Activated CD8-positive, alpha-beta memory T cell treated with anti-CD3 and anti-CD28 coated beads for 36 hours (primary cell): Measurements from ENCODE around the gene HSPD1. TPM values are rescaled to one million over a fixed set of nuclear protein-coding genes. Genes with fewer than 3 reads are reported as not detected.

Experiments
- CTCF ChIA-PET: fragments of 350-600 bp; sonication (Branson Sonifier 250); formaldehyde crosslinking; loops from one replicate; lab custom pipeline; 2021; ENCODE audit warnings: antibody characterized with exemption; lab: Charles Lee
- POLR2A ChIA-PET: fragments of 350-600 bp; sonication (Branson Sonifier 250); formaldehyde crosslinking; loops from one replicate; lab custom pipeline; 2021; ENCODE audit warnings: antibody characterized with exemption; lab: Charles Lee
- total RNA-seq, 2 experiments: library from RNA; stranded (reverse); gene quantifications; one replicate each; pipeline ENCODE4 v1.2.3, GENCODE V29; 2021

The HSPD1 gene
- 1,000 to 10,000 TPM; 1,206 to 1,225 TPM for total RNA-seq

DNA sequence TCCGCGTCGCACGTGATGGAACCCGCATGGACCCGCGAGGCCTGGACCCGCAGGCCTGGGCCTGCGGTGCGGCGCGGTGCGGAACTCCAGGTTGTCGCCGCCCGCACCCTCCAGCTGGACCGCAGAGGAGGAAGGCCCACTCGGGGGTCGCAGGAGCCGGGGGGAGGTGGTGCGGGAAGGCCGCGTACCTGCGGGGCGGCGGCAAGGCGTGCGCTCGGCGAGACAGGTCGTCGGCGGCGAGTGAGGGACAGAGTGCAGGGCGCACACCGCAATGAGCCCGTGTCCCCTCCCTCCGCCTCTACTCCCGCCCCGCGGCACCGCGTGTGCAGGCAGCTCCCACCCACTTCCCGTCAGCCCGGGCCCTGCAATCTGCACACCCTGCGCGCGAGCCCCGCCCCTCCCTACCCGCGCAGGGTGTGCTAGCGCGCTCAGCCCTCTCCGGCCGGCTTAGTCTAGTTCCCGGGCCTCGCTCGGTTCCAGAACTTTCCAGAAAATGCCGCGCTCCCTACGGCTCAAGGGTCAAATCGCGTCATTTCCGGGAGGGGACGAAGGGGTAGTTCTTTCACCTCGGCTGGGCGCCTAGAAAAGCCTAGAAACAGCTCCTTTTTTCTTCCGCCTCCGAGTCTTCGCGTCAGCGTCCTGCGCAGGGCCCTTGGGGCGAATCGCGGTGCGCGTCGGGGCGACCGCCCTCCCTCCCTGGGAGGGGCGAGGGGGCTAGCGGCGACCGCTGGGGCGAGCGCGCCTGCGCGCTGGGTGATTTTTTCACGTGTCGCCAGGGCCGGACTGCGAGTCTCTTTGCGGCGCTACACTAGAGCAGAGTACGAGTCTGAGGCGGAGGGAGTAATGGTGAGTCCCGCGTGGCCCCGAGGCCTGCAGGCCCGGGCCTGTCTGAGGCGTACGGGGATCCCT is at the start of gene HSPD1, which contains the start of gene HSPE1:
TSS of gene HSPD1 (minus strand) at position 247 of the 909 bp plus-strand sequence. CDS start 992 bp downstream, outside the sequence.
TSS of gene HSPE1 (plus strand) at position 786 of the 909 bp plus-strand sequence. CDS start at position 844, 58 bp downstream.
- POLR2A ChIA-PET = interaction anchor here (0.6 to 4.7 kb wide), 14 partner anchors 9 to 700 kb away, joined by 3 to 54 read pairs (median 4); partner anchors contain the start of genes COQ10B, GTF3C3, MARS2 and MOB4
- CTCF ChIA-PET = interaction anchor here (0.7 to 1.6 kb wide), 4 partner anchors 46 to 279 kb away, joined by 3 to 4 read pairs (median 3); partner anchors contain the start of genes COQ10B and SF3B1

GRCh38 chr2:197548582-197548981 is 48.9 kb upstream of the HSPD1 start:
- ChIA-PET CTCF (no interaction called here), POLR2A (no interaction called here)

- POLR2A ChIA-PET = no interaction called here
- CTCF ChIA-PET = no interaction called here
Observed at GRCh38 chr2:197547163-197547900, 47.7 kb upstream of the HSPD1 start.

- ChIA-PET POLR2A (no interaction called here), CTCF (no interaction called here)
Observed at GRCh38 chr2:197543206-197543605, 43.6 kb upstream of the HSPD1 start.

DNA sequence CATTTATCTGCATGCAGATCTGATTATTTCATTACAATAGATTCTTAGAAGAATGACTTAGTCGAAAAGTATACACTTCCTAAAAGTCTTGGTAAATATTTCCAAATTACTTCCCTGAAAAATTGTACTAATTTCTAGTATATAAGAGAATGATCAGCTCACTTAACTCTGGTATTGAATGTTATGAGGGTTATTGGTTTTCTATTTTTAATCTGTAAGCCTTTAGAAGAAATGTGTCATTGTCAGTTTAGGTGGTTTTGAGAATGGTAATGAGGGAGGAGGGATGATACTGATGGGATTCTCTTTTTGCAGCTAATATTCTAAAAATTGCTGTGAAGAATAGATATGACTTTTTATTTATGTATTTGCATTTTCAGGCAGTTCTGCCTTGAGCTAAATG is 40.1 kb upstream of the HSPD1 start:
- CTCF ChIA-PET = no interaction called here
- POLR2A ChIA-PET = interaction anchor here (0.6 kb wide), 1 partner anchor 47 kb away, joined by 4 read pairs; no protein-coding TSS in a partner anchor

DNA sequence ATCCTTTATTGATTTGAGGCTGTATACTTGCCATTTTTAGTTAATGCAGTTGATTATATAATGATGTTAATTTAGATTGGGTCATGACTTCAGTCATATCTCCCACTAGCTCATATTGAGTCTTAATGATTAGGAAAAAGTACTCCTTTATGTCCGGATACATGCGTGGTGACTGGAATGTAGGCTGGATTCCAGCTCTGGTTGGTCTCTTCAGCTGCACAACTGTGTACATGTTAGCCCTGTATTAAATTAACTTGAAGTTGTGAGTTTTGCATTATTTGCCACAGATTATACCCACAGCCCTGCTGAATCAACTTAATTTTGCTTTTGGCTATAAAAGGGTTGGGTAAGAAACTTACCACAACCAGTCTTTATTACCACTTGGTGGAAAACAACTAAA is 38.8 kb upstream of the HSPD1 start:
- ChIA-PET POLR2A (no interaction called here), CTCF (no interaction called here)

GRCh38 chr2:197517150-197517549 is 17.5 kb upstream of the HSPD1 start:
- CTCF ChIA-PET = interaction anchor here (1.1 kb wide), 1 partner anchor 11 kb away, joined by 4 read pairs; no protein-coding TSS in a partner anchor
- POLR2A ChIA-PET = interaction anchor here (1.4 to 3.6 kb wide), 3 partner anchors 15 to 188 kb away, joined by 4 to 54 read pairs (median 7); partner anchors contain the start of genes HSPD1, HSPE1 and MARS2

DNA sequence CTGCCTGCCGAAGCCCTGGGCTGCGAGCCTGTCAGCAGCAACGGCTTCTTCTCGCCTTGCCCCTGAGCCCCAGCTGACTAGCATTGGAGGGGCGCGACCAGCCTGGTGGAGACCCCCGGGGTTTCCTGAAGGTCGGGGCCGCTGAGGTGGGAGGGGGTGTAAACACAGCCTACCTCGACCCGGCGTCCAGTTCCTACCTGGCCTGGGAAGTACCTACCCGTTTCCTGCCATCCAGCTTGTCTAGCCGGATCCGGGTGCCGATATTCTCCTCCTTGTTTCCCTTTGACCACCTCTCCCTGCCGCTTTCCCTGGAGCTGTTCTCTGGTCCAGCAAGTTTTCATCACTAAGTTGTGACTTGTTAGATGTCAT is 16.7 kb upstream of the HSPD1 start:
- POLR2A ChIA-PET = interaction anchor here (0.5 to 3.6 kb wide), 6 partner anchors 13 to 189 kb away, joined by 3 to 54 read pairs (median 4); partner anchors contain the start of genes COQ10B, HSPD1, HSPE1 and MARS2
- CTCF ChIA-PET = interaction anchor here (1.1 to 1.2 kb wide), 3 partner anchors 10 to 188 kb away, joined by 3 to 4 read pairs (median 4); partner anchors contain the start of gene MARS2

- ChIA-PET CTCF (interaction anchor here (1.2 kb wide), 2 partner anchors 10 to 189 kb away, joined by 3 to 4 read pairs; partner anchors contain the start of gene MARS2), POLR2A (interaction anchor here (0.5 to 3.6 kb wide), 7 partner anchors 11 to 189 kb away, joined by 3 to 54 read pairs (median 4); partner anchors contain the start of genes COQ10B, HSPD1, HSPE1 and MARS2)
Observed at GRCh38 chr2:197515739-197516392, 16.2 kb upstream of the HSPD1 start, which contains the start of gene MOB4. MOB4 (plus strand) TSS chr2:197516066; CDS start chr2:197516087, 21 bp downstream.

- POLR2A ChIA-PET = interaction anchor here (1.4 to 3.6 kb wide), 3 partner anchors 11 to 190 kb away, joined by 3 to 54 read pairs (median 7); partner anchors contain the start of genes HSPD1, HSPE1 and MARS2
- CTCF ChIA-PET = interaction anchor here (1.2 kb wide), 1 partner anchor 11 kb away, joined by 4 read pairs; no protein-coding TSS in a partner anchor
Observed at GRCh38 chr2:197515315-197515738, 15.7 kb upstream of the HSPD1 start.

GRCh38 chr2:197514754-197515153 is 15.1 kb upstream of the HSPD1 start:
- POLR2A ChIA-PET = interaction anchor here (1.4 to 3.6 kb wide), 2 partner anchors 10 to 15 kb away, joined by 3 to 54 read pairs; partner anchors contain the start of genes HSPD1 and HSPE1
- CTCF ChIA-PET = no interaction called here

- ChIA-PET CTCF (no interaction called here), POLR2A (interaction anchor here (0.6 kb wide), 1 partner anchor 42 kb away, joined by 3 read pairs; no protein-coding TSS in a partner anchor)
Observed at GRCh38 chr2:197513915-197514314, 14.3 kb upstream of the HSPD1 start.

- POLR2A ChIA-PET = no interaction called here
- CTCF ChIA-PET = interaction anchor here (0.5 to 0.8 kb wide), 2 partner anchors 10 to 22 kb away, joined by 3 to 4 read pairs; no protein-coding TSS in a partner anchor
Observed at GRCh38 chr2:197506658-197507057, 7.0 kb upstream of the HSPD1 start.

DNA sequence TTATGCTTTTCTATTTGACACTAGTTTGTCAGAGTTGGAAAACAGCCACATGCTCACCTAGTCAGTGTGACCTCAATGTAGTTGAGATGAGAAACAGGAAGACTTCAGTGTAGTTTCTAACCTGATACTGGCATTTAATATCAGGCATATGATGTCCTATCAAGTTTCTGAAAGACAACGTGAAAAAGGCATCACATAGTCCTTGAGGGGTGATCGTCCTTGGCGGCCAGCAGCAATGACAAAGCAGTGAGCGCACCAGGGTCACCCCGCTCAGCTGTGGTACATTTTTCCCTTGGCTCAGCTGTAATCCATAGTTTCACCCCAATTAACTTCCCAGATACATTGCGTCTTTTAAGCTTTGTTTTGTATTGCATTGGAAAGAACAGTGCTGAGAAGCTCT is 4.9 kb upstream of the HSPD1 start:
- POLR2A ChIA-PET = interaction anchor here (0.7 to 1.3 kb wide), 3 partner anchors 9 to 13 kb away, joined by 3 to 5 read pairs (median 4); partner anchors contain the start of gene MOB4
- CTCF ChIA-PET = interaction anchor here (0.5 kb wide), 1 partner anchor 33 kb away, joined by 4 read pairs; no protein-coding TSS in a partner anchor

DNA sequence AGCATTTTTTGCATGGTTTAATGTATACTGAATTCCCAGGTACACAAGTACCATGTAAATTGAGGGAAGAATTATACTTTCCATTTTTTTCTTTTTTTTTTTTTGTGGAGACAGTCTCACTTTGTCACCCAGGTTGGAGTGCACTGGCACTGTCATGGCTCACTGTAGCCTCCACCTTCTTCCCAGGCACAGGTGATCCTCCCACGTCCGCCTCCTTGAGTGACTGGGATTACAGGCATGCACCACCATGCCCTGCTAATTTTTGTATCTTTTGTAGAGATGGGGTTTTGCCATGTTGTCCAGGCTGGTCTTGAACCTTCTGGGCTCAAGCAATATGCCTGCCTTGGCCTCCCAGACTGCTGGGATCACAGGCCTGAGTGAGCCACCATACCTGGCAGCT is 4.4 kb upstream of the HSPD1 start:
- ChIA-PET CTCF (interaction anchor here (0.5 kb wide), 1 partner anchor 32 kb away, joined by 4 read pairs; no protein-coding TSS in a partner anchor), POLR2A (interaction anchor here (0.8 to 1.3 kb wide), 3 partner anchors 9 to 12 kb away, joined by 3 to 5 read pairs (median 3); partner anchors contain the start of gene MOB4)

DNA sequence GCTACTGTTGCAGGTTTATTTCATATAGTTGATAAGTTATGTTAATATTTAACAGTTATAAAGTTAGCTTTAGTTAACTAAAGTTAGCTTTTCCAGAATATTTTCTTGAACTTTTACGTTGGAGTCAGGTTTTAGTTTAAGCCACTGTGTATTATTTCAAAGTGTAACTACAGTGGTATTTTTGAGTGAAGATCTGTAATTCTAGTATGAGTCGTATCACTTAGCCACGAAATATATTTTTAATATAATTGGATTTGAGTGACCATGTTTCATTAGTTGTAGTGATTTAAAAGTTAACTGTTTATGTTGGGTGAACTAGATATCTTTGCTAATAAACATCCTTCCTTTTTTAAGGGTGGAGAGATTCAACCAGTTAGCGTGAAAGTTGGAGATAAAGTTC is 3.0 kb upstream of the HSPD1 start:
- ChIA-PET POLR2A (interaction anchor here (0.6 to 4.7 kb wide), 3 partner anchors 14 to 68 kb away, joined by 4 to 28 read pairs (median 4); partner anchors contain the start of gene SF3B1), CTCF (no interaction called here)

GRCh38 chr2:197502201-197502600 is 2.6 kb upstream of the HSPD1 start:
- POLR2A ChIA-PET = interaction anchor here (0.7 to 4.7 kb wide), 4 partner anchors 11 to 245 kb away, joined by 4 to 28 read pairs (median 16); partner anchors contain the start of gene SF3B1

More at GRCh38 chr2:197502201-197502600, 2.6 kb upstream of the HSPD1 start:
- CTCF ChIA-PET = interaction anchor here (1.0 kb wide), 1 partner anchor 98 kb away, joined by 3 read pairs; no protein-coding TSS in a partner anchor
